ENCODE results near the gene USP37.

DNA sequence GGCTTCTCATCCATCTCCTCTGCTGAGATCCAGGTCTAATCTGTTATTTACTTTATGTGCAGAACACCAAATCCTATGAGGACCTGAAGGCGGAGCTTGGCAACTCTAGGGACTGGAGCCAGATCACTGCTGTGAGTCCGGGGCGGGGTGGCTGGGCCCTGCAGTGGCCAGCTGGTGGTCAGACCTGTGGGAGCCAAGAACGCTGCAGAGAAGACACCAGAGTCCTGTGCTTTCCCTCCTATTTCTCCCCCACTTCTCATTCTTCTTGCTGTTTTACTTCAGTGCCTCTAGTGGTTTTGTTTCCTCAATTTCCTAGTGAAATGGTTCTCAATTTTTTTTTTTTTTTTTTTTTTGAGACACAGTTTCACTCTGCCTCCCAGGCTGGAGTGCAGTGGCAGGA is 129.6 kb downstream of the USP37 start:
- TF ChIP-seq, protein P1, sequence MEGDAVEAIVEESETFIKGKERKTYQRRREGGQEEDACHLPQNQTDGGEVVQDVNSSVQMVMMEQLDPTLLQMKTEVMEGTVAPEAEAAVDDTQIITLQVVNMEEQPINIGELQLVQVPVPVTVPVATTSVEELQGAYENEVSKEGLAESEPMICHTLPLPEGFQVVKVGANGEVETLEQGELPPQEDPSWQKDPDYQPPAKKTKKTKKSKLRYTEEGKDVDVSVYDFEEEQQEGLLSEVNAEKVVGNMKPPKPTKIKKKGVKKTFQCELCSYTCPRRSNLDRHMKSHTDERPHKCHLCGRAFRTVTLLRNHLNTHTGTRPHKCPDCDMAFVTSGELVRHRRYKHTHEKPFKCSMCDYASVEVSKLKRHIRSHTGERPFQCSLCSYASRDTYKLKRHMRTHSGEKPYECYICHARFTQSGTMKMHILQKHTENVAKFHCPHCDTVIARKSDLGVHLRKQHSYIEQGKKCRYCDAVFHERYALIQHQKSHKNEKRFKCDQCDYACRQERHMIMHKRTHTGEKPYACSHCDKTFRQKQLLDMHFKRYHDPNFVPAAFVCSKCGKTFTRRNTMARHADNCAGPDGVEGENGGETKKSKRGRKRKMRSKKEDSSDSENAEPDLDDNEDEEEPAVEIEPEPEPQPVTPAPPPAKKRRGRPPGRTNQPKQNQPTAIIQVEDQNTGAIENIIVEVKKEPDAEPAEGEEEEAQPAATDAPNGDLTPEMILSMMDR (IDR thresholded peaks at IDR 0.05), result no peak
- TF ChIP-seq POLR2A (IDR thresholded peaks at IDR 0.05), result no peak

Data from body of pancreas (tissue), 4 donors.